CD4-positive, alpha-beta T cell treated with Interleukin-1 beta for 1 hour (primary cell): ENCODE data around the gene SEC31A.
"Not testable (repeated sequence)": the region's sequence is repeated elsewhere in the genome, so short reads cannot be mapped to it uniquely, and the experiment has no call there.

ENCODE experiments used
- DNase-seq, 2 donors: peaks; one replicate each; pipeline ENCODE4 v3.0.0-alpha.2; 2020 to 2022

The SEC31A gene

DNA sequence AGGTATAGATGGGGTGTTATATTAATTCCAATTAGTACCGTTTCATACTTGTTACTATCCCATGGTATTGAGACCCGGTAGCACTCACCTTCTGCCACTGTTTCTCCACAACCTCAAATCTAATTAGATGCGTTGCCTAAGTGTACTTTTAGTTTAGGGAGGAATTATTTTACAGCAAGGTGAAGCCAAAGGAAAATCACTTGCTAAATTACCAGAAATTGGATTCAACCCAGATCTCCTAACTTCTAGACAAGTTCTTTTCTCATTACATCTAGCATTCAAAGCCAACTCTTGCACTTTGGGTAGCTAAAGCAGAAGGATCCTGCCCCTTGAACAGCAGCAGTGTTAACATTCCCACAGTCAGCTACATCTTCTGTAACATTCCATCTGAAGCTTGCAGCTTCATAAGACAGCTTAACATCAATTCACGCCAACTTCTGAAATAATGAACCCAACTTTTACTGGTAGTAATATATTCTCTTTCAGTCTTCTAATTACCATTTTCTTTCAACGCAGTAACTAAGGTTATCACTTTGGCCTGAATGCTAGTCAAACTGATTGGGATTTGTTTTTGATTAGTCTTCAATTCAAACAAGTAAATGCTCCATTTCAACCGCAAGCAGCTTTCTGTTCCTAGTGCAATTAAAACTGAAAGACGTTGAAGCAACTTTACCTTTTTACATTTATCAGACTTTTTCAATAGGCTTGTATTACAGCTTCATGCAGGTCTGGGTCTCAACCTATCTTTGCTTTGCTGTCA is 934 bp upstream of the SEC31A start:
- no peak for DNase-seq

DNA sequence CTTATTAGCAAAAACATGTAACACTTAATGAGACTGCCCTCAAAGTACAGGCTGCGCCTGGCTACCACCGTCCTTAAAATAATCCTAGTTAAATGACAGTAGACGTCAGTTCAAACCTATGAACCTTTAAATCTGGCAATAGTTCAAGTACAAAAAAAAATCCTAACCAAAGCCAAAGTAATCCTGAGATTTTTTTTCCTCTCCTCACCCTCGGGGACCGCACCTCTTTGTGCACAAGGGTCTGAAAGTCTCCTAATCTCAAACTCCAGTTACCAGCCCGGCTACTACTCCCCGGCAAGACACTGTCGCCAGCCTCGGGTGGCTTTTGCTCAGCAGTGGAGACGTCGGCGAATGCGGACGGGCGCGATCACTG is 439 bp downstream of the SEC31A start:
- DNase-seq, result no peak

DNA sequence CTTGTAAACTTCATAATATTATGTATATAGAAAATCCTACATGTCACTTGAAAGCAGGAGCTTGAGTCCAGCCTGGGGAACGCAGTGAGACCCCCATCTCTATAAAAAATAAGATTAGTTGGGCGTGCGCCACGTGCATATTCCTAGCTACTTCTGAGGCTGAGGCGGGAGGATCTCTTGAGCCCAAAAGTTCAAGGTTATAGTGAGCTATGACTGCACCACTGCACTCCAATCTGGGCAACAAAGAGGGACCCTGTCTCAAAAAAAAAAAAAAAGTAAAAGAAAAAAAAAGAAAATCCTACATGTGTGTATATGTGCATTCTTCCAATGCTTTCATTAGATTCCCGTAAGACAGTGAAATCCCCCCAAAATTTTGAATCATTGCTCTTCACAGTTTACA is 1.7 kb downstream of the SEC31A start:
- DNase-seq, result no peak

DNA sequence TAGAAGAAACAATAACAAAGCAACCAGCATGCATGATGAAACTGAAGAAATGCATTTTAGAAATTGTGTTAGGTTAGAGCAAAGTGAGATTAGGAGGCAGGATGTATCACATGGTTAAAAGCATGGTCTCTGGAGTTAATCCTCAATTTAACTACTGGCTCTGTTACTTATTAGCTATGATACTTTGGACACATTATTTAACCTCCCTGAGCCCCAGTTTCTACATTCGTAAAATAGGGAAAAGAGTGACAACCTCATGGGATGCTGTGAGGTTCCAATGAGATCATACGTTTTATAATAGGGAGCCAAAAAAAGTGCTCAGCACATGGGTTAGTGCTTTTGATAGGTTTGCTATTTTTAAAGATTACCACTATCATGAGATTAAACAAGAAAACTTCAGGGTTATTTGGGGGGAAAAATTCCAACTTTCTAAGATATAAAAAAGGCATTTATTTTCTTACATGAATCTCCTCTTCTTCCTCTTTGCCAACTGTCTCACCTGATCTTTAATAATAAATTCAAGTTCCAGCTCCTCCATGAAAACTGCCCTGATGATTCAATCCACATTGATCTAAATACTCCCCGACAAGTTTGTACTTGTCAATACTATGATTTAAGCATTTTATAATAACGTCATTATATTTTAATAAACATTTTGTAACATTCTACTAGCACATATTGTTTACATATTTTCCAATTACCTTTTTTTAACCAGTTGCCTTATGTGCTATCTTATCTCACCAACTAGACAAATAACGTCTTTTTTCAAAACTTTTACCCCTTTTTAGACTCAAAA is 4.6 kb downstream of the SEC31A start:
- DNase-seq, result no peak

DNA sequence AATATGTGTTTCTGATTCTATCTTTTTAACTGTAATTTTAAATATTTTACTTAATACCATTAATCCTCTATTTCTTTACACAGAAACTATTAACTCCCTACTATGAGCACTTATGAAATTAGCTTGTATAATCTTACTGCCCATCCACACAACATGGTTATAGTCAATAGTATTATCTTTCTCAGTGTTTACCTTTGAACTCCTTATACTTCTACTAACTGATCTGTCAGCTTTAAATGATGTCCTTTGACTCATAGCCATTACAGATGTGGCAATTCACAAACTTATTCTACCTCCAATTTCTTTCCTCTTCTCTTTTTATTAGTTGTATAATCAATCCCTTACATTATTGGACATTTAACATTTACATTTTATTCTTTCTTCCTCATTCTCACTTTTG is 5.5 kb downstream of the SEC31A start:
- DNase-seq, result no peak

DNA sequence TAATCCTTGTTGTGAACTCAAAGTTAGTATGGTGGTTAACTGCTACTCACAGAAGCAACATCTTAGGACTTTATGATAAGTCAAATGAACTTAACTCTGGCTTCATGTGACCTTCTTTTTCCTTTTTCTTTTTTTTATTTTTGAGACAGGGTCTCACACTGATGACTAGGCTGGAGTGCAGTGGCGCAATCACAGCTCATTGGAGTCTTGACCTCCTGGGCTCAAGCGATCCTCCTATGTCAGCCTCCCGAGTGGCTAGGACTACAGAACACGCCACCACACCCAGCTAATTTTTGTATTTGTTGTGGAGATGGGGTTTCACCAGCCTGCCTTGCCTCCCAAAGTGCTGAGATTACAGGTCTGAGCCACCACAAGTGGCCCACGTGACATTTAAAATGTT is 22.4 kb downstream of the SEC31A start:
- DNase-seq, result no peak

DNA sequence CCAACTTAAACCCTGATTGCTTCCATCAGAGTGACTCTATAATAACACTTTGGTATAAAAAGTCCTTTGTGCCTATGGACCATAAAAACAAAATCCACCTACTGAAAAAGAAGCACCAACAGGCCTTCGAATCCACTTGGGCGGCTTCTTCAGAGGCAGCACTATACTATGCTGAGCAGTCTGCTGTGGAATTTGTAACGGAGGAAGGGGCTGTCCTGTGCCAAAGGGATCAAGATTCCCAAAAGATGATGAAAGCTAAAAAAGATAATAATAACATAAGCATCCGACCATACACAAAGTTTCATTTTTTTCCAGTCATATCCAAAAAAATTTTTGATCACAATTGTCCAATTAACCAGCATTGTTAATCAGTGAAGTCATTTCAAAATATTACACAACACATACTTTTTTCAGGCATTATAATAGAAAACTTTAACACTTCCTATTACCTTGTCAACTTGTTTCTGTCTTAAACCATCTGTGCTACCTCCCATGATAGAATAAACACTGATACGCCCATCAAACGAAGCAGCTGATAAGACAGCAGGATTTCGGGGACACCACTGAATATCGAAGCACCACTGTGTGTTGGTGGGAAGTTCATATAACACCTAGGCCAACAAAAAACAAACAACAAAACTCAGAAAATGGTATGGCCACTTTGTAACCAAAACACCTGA is 24.1 kb downstream of the SEC31A start:
- DNase-seq, result no peak

DNA sequence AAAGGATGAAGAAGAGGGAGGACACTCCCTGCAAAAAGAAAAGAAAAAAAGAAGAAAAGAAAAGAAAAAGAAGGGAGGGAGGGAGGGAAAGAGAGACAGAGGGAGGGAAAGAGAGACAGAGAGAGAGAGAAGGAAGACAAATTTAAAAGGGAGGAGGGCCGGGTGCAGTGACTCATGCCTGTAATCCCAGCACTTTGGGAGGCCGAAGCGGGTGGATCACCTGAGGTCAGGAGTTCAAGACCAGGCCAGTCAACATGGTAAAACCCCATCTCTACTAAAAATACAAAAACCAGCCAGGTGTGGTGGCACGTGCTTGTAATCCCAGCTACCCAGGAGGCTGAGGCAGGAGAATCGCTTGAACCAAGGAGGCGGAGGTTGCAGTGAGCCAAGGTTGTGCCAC is 24.9 kb downstream of the SEC31A start:
- not testable (repeated sequence) for DNase-seq

DNA sequence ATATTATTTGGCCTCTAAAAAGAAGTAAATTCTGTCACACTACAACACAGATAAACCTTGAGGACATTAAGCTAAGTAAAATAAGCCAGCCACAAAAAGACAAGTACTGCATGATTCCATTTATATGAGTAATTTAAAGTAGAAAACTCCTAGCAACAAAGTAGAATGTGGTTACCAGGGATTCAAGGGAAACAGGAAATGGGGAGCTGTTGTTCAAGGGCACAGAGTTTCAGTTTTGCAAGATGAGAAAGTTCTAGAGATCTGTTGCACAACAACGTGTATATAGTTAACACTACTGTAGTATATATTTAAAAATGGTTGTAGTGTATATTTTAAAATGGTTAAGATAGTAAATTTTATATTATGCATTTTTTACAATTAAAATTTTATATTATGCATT is 25.4 kb downstream of the SEC31A start:
- peak; percentile 18 to 45 for DNase-seq

DNA sequence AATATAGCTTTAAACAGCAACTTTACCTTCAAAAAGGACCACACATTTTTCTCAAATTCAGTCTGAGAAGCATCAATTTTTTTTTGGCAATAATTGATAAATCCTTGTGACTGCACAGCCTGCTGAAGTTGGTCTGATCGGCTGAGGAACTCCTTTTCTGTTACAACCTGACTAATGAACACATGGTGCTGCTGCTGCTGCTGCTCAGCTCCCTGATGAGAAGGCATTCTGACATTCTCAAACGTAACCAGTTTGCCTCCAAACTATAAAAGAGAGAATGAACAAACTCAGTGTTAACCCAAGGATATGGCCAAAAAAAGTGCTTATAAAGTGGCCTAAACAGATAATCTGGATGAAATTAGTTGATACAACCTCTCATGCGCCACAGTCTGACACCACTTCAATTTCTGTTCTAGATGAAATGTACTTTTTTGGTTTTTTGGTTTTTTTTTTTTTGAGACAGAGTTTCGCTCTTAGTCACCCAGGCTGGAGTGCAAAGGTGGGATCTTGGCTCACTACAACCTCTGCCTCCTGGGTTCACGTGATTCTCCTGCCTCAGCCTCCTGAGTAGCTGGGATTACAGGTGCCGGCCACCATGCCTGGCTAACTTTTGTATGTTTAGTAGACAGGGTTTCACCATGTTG is 26.5 kb downstream of the SEC31A start:
- no peak for DNase-seq

DNA sequence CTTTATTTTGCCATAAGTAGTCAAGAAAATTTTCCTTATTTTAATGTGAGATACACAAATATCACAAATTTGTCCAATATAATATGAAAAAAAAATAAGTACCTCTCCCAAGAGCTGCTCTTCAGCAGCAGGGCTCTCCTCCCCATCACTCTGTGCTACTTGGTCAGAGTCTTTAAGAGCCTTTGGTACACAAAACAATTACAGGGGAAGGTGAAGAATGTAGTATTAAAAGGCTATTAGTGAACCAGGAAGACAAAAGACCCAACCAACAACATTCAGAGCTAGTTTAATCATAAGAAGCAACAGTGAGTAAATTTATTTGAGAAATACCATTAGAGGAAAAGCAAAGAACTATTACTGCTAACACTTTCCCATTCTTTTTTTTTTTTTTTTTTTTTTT is 29.4 kb downstream of the SEC31A start:
- no peak for DNase-seq

DNA sequence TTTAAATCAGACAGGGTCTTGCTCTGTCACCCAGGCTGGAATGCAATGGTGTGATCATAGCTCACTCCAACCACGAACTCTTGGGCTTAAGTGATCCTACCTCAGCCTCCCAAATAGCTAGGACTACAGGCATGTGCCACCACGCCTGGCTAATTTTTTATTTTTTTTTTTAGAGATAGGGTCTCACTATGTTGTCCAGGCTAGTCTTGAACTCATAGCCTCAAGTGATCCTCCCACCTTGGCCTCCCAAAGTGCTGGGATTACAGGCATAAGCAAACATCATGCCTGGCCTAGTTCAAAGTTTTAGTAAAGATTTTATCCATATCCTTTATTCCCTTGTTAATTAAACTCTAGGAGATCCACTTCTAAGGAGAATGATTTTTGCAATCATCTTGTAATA is 30.5 kb downstream of the SEC31A start:
- not testable (repeated sequence) for DNase-seq

DNA sequence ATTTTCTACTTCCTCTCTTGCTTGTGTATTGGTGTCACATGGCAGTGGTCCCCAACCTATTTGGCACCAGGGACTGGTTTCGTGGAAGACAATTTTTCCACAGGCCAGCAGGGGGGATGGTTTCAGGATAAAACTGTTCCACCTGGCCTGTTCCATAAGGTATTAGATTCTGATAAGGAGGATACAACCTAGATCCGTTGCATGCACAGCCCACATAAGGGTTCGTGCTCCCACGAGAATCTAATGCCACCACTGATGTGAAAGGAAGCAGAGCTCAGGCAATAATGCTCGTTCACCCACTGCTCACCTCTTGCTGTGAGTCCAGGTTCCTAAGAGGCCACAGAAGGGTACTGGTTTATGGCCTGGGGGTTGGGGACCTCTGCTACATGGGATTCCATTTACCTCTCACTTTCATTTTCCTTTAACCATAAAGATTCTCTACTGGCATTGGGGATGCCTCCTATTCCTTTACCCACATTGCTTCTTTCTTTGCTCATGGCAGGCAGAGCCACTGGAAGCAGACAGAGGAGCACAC is 38.1 kb downstream of the SEC31A start:
- DNase-seq, result no peak

DNA sequence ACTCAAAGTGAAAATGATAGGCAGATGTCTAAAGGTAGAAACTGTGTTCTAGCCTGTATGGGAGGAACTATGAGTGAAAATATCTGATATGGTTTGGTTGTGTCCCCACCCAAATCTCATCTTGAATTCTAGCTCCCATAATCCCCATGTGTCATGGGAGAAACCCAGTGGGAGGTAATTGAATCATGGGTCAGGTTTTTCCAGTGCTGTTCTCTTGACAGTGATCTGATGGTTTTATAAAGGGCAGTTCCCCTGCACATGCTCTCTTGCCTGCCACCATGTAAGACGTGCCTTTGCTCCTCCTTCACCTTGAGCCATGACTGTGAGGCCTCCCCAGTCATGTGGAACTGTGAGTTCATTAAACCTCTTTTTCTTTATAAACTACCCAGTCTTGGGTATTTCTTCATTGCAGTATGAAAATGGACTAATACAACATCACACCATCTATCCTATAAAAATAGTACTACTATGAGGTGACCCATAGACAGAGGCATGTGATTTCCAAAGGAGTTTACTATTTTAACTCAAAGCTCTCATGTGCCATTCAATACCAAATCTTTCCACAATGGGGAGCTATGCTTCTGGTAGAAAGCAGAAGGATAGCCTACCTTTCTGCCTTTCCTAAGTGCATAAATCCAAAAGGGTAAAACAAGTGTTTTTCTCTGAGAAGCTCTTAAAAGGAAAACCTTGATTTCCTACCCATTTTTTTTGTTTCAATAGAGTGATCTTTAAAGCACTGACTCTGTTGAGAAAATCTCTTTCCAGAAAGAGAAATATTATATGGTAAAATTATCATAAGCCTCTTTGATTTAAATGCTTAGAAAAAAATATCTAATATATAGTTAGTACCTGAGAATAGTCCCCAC is 38.8 kb downstream of the SEC31A start:
- DNase-seq, result peak in 1 of 2 donors; percentile 54

DNA sequence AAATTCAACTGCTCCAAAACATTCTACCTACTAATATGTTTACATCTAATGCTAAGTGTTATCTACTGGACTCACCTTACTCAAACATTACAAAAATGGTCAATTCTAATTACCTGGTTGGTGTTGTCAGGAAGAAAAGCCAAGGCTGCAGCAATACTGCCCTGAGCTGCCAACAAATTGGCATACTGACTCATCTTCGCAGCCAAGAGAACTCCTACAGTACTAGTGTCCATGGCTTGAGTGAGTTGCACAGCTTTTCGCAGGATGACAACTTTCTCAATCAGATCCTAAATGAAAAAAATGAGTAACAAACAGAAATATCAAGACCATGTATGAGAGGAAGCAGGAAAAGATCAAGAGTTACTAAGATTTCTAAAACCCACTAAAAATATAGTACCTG is 39.6 kb downstream of the SEC31A start:
- no peak for DNase-seq

DNA sequence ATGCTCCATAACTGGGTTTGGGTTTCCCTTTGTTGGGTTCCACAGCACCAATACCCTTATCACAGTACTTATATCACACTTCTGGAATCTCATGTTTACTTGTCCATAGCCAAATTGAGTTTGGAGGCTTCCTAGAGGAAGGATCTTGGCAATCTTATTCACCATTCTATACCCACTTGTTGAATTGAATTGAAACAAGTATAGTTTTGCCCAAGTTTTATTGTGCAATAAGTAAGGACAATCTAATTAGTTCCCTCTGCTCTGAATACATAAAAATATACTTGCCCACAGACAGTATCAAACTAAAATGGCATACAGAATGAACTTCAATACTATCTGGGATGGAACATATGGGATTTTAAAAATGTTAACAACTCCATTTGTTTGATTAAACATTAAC is 40.3 kb downstream of the SEC31A start:
- no peak for DNase-seq

DNA sequence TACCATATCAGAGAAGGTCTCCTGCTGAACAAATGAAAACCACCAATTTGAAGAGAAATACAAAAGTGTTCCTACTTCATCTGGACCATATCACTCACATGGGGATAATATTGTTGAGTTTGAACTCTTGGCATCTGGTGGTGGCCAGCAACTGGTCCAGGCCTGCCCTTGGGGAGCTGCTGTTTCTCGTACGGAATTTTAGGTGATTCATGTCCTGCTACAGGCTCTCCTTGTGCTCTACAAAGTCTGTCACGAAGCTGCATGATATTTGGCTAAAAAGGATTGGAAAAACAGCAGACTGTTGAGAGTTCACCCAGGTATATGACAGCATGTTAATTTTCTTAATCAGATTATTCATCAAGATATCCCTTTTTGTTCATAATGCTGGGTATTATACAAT is 42.2 kb downstream of the SEC31A start:
- DNase-seq, result no peak

DNA sequence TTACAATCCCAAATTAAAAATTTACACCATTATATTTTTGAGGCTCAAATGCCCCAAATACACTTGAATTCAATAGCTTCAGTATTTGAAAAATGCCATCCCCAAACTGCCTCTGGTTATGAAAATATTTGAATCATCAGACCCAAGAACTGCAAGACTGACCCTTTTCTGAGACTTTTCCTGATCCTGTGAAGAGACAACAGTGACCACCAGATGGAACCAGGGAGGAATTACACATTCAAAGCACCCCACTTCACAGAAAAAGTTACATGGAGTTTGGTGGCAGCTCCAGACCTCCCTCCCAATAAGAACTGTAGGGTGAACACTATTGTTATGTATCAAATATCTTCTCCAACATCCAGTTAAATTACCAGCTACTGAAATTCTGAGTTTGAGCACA is 48.4 kb downstream of the SEC31A start:
- DNase-seq, result peak in 1 of 2 donors; percentile 8

DNA sequence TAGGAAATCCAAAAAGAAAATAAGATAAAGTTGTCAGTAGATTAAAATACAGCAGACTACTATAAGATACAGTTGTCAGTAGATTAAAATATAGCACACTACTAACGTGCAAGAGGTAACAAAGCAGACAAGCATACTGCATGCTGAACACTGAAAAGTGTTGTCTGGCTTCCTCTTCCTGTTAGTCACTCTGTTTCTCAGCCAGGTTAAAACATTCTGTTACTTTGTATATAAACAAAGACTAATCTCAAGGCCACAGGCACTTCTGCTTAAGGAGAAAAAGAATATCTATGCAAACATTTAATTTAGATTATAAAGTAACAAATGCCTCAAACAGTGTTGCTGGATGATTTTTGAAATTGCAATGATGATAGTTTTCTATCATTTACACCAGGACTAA is 51.3 kb downstream of the SEC31A start:
- DNase-seq, result no peak

DNA sequence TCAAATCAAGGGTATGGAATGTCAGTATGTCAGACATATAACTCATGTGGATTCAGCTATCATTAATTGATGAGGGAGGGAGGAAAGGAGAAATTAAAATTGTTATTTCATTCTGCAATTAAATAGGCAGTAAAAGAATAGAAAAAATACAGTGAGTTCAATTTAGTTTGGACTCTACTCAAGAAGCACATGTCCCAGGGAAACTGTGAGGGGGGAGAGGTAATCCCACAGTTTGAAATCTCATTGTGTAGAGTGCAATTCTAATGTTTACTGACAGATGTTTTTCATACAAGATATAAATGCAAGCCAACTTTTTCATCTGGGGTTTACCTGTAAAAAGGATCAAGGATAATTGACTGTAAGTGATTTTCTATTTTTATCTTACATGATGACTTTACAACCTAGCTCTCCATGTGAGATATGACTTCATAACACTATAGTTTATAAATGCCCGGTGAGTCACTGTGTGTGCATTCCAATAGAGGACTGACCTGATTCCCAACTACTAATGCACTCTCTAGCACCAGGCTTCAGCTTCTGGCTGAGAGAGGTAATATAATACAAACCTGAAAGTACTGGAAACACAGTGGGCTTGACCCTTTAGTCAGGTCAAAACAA is 57.1 kb downstream of the SEC31A start:
- DNase-seq, result no peak

DNA sequence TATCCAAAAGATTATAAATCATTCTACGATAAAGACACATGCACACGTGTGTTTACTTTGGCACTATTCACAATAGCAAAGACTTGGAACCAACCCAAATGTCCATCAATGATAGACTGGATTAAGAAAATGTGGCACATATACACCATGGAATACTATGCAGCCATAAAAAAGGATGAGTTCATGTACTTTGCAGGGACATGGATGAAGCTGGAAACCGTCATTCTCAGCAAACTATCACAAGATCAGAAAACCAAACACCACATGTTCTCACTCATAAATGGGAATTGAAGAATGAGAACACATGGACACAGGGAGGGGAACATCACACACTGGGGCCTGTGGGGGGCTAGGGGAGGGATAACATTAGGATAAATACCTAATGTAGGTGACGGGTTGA is 57.9 kb downstream of the SEC31A start:
- DNase-seq, result not testable (repeated sequence)

DNA sequence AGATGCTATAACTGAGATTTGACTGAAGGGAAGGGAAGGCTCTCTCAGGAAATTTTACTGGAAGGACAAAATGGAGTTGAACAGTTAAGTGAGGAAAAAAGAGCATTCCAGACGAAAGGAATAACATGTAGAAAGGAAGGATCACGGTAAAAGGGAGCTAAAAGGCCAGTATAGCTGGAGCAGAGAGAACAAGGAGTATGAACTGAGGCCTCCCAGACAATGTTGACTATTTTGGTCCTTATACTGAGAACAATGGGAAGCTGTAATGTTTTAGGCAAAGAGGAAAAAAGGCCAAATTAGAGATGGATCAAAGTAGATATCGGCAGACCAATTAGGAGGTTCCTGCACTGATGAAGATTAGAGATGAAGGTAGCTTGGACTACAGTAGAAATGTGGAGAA is 65.5 kb downstream of the SEC31A start:
- no peak for DNase-seq
